Activated CD4-positive, alpha-beta T cell treated with anti-CD3 and anti-CD28 coated beads, Interleukin-2, amount 10 ng/mL, durations not matched to agents 7 days and 5 days (primary cell): ENCODE data around the gene TMEM52B. TPM values are rescaled to one million over a fixed set of nuclear protein-coding genes. Genes with fewer than 3 reads are reported as not detected.
A peak's percentile ranks its signal among the peaks of the same experiment; 100 is the strongest.
"Not testable (repeated sequence)": the region's sequence is repeated elsewhere in the genome, so short reads cannot be mapped to it uniquely, and the experiment has no call there.

Experiments used
- CTCF ChIA-PET: fragments of 350-600 bp; sonication (Branson Sonifier 250); formaldehyde crosslinking; loops from one replicate; lab custom pipeline; 2021; ENCODE audit warnings: antibody characterized with exemption; lab: Charles Lee
- POLR2A ChIA-PET: fragments of 350-600 bp; sonication (Branson Sonifier 250); formaldehyde crosslinking; loops from one replicate; lab custom pipeline; 2021; ENCODE audit warnings: antibody characterized with exemption; lab: Charles Lee
- DNase-seq: peaks from one replicate; pipeline ENCODE4 v3.0.0-alpha.2; 2020
- H3K27ac Mint-ChIP-seq: one replicate; pipeline ENCODE4 v1.8.0; 2021; ENCODE audit warnings: mild to moderate bottlenecking, moderate library complexity, mixed read lengths
- H3K27me3 Mint-ChIP-seq: one replicate; pipeline ENCODE4 v1.8.0; 2021; ENCODE audit warnings: mixed read lengths
- H3K36me3 Mint-ChIP-seq: one replicate; pipeline ENCODE4 v1.8.0; 2021; ENCODE audit warnings: low read depth, mixed read lengths
- H3K4me1 Mint-ChIP-seq: one replicate; pipeline ENCODE4 v1.8.0; 2021; ENCODE audit warnings: mixed read lengths
- H3K4me3 Mint-ChIP-seq: one replicate; pipeline ENCODE4 v1.8.0; 2021; ENCODE audit warnings: mild to moderate bottlenecking, moderate library complexity, mixed read lengths
- H3K9me3 Mint-ChIP-seq: one replicate; pipeline ENCODE4 v1.8.0; 2021; ENCODE audit warnings: mixed read lengths
- total RNA-seq, 2 experiments: library from RNA; stranded (reverse); gene quantifications; one replicate each; pipeline ENCODE4 v1.2.3, GENCODE V29; 2021

TMEM52B gene
- total RNA-seq, 2 experiments from 2014 or later, result not detected

GRCh38 chr12:10215946-10216345, 37.1 kb downstream of the TMEM52B start:
- H3K4me3 Mint-ChIP-seq, H3K9me3 Mint-ChIP-seq, H3K27ac Mint-ChIP-seq, H3K27me3 Mint-ChIP-seq, POLR2A ChIA-PET, CTCF ChIA-PET, H3K36me3 Mint-ChIP-seq, DNase-seq: not testable (repeated sequence)
- H3K4me1 Mint-ChIP-seq, result peaks cover 30% of the 10 kb centered on the region

GRCh38 chr12:10218021-10218420, 39.2 kb downstream of the TMEM52B start:
- peaks cover 15% of the 10 kb centered on the region for H3K36me3 Mint-ChIP-seq
- no peaks in the 10 kb centered on the region for H3K9me3 Mint-ChIP-seq
- no peak overlapping the region for H3K27ac Mint-ChIP-seq
- POLR2A ChIA-PET, result no interaction called here
- no peak for DNase-seq
- H3K4me3 Mint-ChIP-seq, result no peak overlapping the region
- CTCF ChIA-PET, result interaction anchor here (1.0 kb wide), 1 partner anchor 9 kb away, joined by 4 read pairs; no protein-coding TSS in a partner anchor
- H3K27me3 Mint-ChIP-seq, result peaks cover 4% of the 10 kb centered on the region
- H3K4me1 Mint-ChIP-seq, result peaks cover 23% of the 10 kb centered on the region

- POLR2A ChIA-PET, result no interaction called here
- CTCF ChIA-PET, result no interaction called here
- peaks cover 21% of the 10 kb centered on the region for H3K36me3 Mint-ChIP-seq
These were observed 41.7 kb downstream of the TMEM52B start for GRCh38 chr12:10220398-10221077.

GRCh38 chr12:10221846-10222245, 43.0 kb downstream of the TMEM52B start:
- no peaks in the 10 kb centered on the region for H3K27me3 Mint-ChIP-seq
- peaks cover 21% of the 10 kb centered on the region for H3K36me3 Mint-ChIP-seq
- CTCF ChIA-PET, result interaction anchor here (0.6 kb wide), 1 partner anchor 25 kb away, joined by 3 read pairs; no protein-coding TSS in a partner anchor
- no peak for DNase-seq
- H3K9me3 Mint-ChIP-seq, result peaks cover 3% of the 10 kb centered on the region
- H3K27ac Mint-ChIP-seq, result no peak overlapping the region
- H3K4me3 Mint-ChIP-seq, result no peak overlapping the region
- POLR2A ChIA-PET, result no interaction called here
- H3K4me1 Mint-ChIP-seq, result no peaks in the 10 kb centered on the region

More at GRCh38 chr12:10220398-10221077, 41.7 kb downstream of the TMEM52B start:
- Mint-ChIP-seq H3K27me3 (no peaks in the 10 kb centered on the region), H3K4me1 (peaks cover 2% of the 10 kb centered on the region), H3K27ac (no peak overlapping the region), H3K9me3 (no peaks in the 10 kb centered on the region), H3K4me3 (no peak overlapping the region)
- no peak for DNase-seq

- DNase-seq, result no peak
- ChIA-PET POLR2A (no interaction called here), CTCF (interaction anchor here (1.3 kb wide), 1 partner anchor 9 kb away, joined by 4 read pairs; no protein-coding TSS in a partner anchor)
- Mint-ChIP-seq H3K4me1 (peaks cover 5% of the 10 kb centered on the region), H3K36me3 (peaks cover 21% of the 10 kb centered on the region), H3K9me3 (peaks cover 3% of the 10 kb centered on the region), H3K27ac (no peak overlapping the region), H3K27me3 (no peaks in the 10 kb centered on the region), H3K4me3 (no peak overlapping the region)
These were observed 44.4 kb downstream of the TMEM52B start for GRCh38 chr12:10223208-10223607.

GRCh38 chr12:10225426-10225825, 46.6 kb downstream of the TMEM52B start:
- CTCF ChIA-PET, H3K4me1 Mint-ChIP-seq, H3K9me3 Mint-ChIP-seq, H3K27me3 Mint-ChIP-seq, H3K4me3 Mint-ChIP-seq, H3K27ac Mint-ChIP-seq, DNase-seq, POLR2A ChIA-PET: not testable (repeated sequence)
- H3K36me3 Mint-ChIP-seq, result peaks cover 21% of the 10 kb centered on the region

GRCh38 chr12:10226086-10226485, 47.3 kb downstream of the TMEM52B start:
- no peak overlapping the region for H3K27ac Mint-ChIP-seq
- ChIA-PET CTCF (no interaction called here), POLR2A (no interaction called here)
- peaks cover 21% of the 10 kb centered on the region for H3K36me3 Mint-ChIP-seq
- peaks cover 3% of the 10 kb centered on the region for H3K9me3 Mint-ChIP-seq
- no peaks in the 10 kb centered on the region for H3K27me3 Mint-ChIP-seq
- no peak overlapping the region for H3K4me3 Mint-ChIP-seq
- peaks cover 7% of the 10 kb centered on the region for H3K4me1 Mint-ChIP-seq
- DNase-seq, result no peak

- Mint-ChIP-seq H3K9me3 (peaks cover 3% of the 10 kb centered on the region), H3K4me3 (no peak overlapping the region), H3K36me3 (peaks cover 16% of the 10 kb centered on the region), H3K27me3 (no peaks in the 10 kb centered on the region), H3K4me1 (peaks cover 7% of the 10 kb centered on the region), H3K27ac (no peak overlapping the region)
- ChIA-PET POLR2A (no interaction called here), CTCF (interaction anchor here (0.5 to 1.5 kb wide), 3 partner anchors 9 to 302 kb away, joined by 3 to 4 read pairs (median 3); no protein-coding TSS in a partner anchor)
- no peak for DNase-seq
These were observed 47.9 kb downstream of the TMEM52B start for GRCh38 chr12:10226731-10227130.

- Mint-ChIP-seq H3K9me3 (peaks cover 5% of the 10 kb centered on the region), H3K27me3 (no peaks in the 10 kb centered on the region), H3K27ac (no peak overlapping the region), H3K36me3 (peaks cover 9% of the 10 kb centered on the region), H3K4me3 (no peak overlapping the region), H3K4me1 (peaks cover 7% of the 10 kb centered on the region)
- ChIA-PET POLR2A (no interaction called here), CTCF (interaction anchor here (0.6 to 1.5 kb wide), 3 partner anchors 10 to 384 kb away, joined by 3 to 4 read pairs (median 3); no protein-coding TSS in a partner anchor)
- DNase-seq, result no peak
These were observed 48.8 kb downstream of the TMEM52B start for GRCh38 chr12:10227648-10228047.

- POLR2A ChIA-PET, result no interaction called here
- Mint-ChIP-seq H3K27me3 (peaks cover 5% of the 10 kb centered on the region), H3K27ac (no peak overlapping the region), H3K36me3 (peaks cover 6% of the 10 kb centered on the region), H3K4me1 (no peaks in the 10 kb centered on the region), H3K4me3 (no peak overlapping the region), H3K9me3 (peaks cover 16% of the 10 kb centered on the region)
- CTCF ChIA-PET, result no interaction called here
- no peak for DNase-seq
These were observed 55.7 kb downstream of the TMEM52B start for GRCh38 chr12:10234562-10234961.

- POLR2A ChIA-PET, result no interaction called here
- no peak overlapping the region for H3K4me3 Mint-ChIP-seq
- DNase-seq, result peak; percentile 29
These were observed 57.2 kb downstream of the TMEM52B start for GRCh38 chr12:10235761-10236631.

GRCh38 chr12:10236720-10237119, 57.9 kb downstream of the TMEM52B start:
- Mint-ChIP-seq H3K27me3 (peaks cover 18% of the 10 kb centered on the region), H3K4me1 (no peaks in the 10 kb centered on the region), H3K4me3 (no peak overlapping the region), H3K27ac (no peak overlapping the region), H3K36me3 (peaks cover 6% of the 10 kb centered on the region), H3K9me3 (peaks cover 16% of the 10 kb centered on the region)
- POLR2A ChIA-PET, result no interaction called here
- DNase-seq, result no peak
- CTCF ChIA-PET, result interaction anchor here (0.9 to 1.8 kb wide), 2 partner anchors 8 to 241 kb away, joined by 3 to 7 read pairs; no protein-coding TSS in a partner anchor

More at GRCh38 chr12:10235761-10236631, 57.2 kb downstream of the TMEM52B start:
- Mint-ChIP-seq H3K27ac (no peak overlapping the region), H3K27me3 (peaks cover 15% of the 10 kb centered on the region), H3K9me3 (peaks cover 16% of the 10 kb centered on the region), H3K36me3 (peaks cover 6% of the 10 kb centered on the region), H3K4me1 (no peaks in the 10 kb centered on the region)
- CTCF ChIA-PET, result interaction anchor here (0.6 to 1.8 kb wide), 4 partner anchors 9 to 242 kb away, joined by 3 to 7 read pairs (median 3); no protein-coding TSS in a partner anchor
